Stimulated activated CD4-positive, alpha-beta T cell treated with anti-CD3 and anti-CD28 coated beads, TNF-alpha, amount 100 ng/mL, for 48 hours (primary cell): ENCODE measurements around the gene SPTBN4.
"Not testable (repeated sequence)": the region's sequence is repeated elsewhere in the genome, so short reads cannot be mapped to it uniquely, and the experiment has no call there.

Source experiments
- DNase-seq, 3 donors: peaks; one replicate each; pipeline ENCODE4 v3.0.0-alpha.2; 2020; ENCODE audit warnings: low read depth in 3 of 3

SPTBN4 gene

GRCh38 chr19:40465025-40465556 is 1.7 kb upstream of the SPTBN4 start:
- DNase-seq, result peak in 1 of 3 donors; percentile 29

GRCh38 chr19:40465557-40466218 is 1.1 kb upstream of the SPTBN4 start, which contains the start of gene BLVRB:
Gene BLVRB (minus strand): TSS chr19:40465745. CDS start chr19:40465688, 57 bp downstream.
- peak; percentile 98 to 100 (median 99) for DNase-seq

GRCh38 chr19:40466219-40466984 is 399 bp upstream of the SPTBN4 start:
- DNase-seq, result peak in 2 of 3 donors; percentile 35 to 79

- no peak for DNase-seq
These were observed 2.2 kb downstream of the SPTBN4 start for GRCh38 chr19:40469011-40469410.

GRCh38 chr19:40471111-40471510 is 4.3 kb downstream of the SPTBN4 start:
- DNase-seq, result no peak

GRCh38 chr19:40472516-40472915 is 5.7 kb downstream of the SPTBN4 start:
- no peak for DNase-seq

- DNase-seq, result no peak
These were observed 7.9 kb downstream of the SPTBN4 start for GRCh38 chr19:40474737-40475136.

GRCh38 chr19:40475878-40476644 is 9.3 kb downstream of the SPTBN4 start:
- not testable (repeated sequence) for DNase-seq

GRCh38 chr19:40486017-40486416 is 19.2 kb downstream of the SPTBN4 start:
- no peak for DNase-seq

GRCh38 chr19:40489882-40490230 is 23.1 kb downstream of the SPTBN4 start:
- DNase-seq, result no peak

GRCh38 chr19:40492274-40492673 is 25.5 kb downstream of the SPTBN4 start:
- no peak for DNase-seq

- DNase-seq, result no peak
These were observed 27.0 kb downstream of the SPTBN4 start for GRCh38 chr19:40493778-40494177.

GRCh38 chr19:40494191-40494838 is 27.5 kb downstream of the SPTBN4 start:
- DNase-seq, result no peak

- no peak for DNase-seq
These were observed 30.4 kb downstream of the SPTBN4 start for GRCh38 chr19:40497214-40497613.

- no peak for DNase-seq
These were observed 32.5 kb downstream of the SPTBN4 start for GRCh38 chr19:40499320-40499719.

GRCh38 chr19:40500678-40501530 is 34.1 kb downstream of the SPTBN4 start:
- not testable (repeated sequence) for DNase-seq

- DNase-seq, result no peak
These were observed 34.8 kb downstream of the SPTBN4 start for GRCh38 chr19:40501599-40501998.

- DNase-seq, result no peak
These were observed 35.3 kb downstream of the SPTBN4 start for GRCh38 chr19:40502081-40502480.

GRCh38 chr19:40502647-40503319 is 36.0 kb downstream of the SPTBN4 start:
- no peak for DNase-seq

GRCh38 chr19:40503320-40503695 is 36.5 kb downstream of the SPTBN4 start:
- no peak for DNase-seq
